ENCODE results near the gene SHISA9.

SHISA9 gene

GRCh38 chr16:12898551-12898950 is 2.8 kb upstream of the SHISA9 start:
- Histone ChIP-seq H3K27me3 (ENCODE audit: control insufficient read depth in 5 of 5, insufficient read depth in 4 of 5, low read length in 5 of 5) (peaks cover 28 to 42% (median 31%) of the 10 kb centered on the region in 5 donors), H3K4me3 (ENCODE audit: low read depth in 1 of 5, low read length in 5 of 5) (no peak overlapping the region), H3K36me3 (ENCODE audit: control insufficient read depth in 5 of 5, insufficient read depth in 5 of 5, low read length in 5 of 5) (no peaks in the 10 kb centered on the region), H3K4me1 (ENCODE audit: control insufficient read depth in 5 of 5, insufficient read depth in 5 of 5, low read length in 5 of 5) (peaks cover 0 to 10% (median 0%) of the 10 kb centered on the region in 5 donors), H3K27ac (ENCODE audit: low read depth, low read length) (no peak overlapping the region), H3K9me3 (ENCODE audit: control insufficient read depth in 5 of 5, low read length in 5 of 5) (no peaks in the 10 kb centered on the region), H3K9ac (ENCODE audit: low read length in 5 of 5) (no peak overlapping the region)

GRCh38 chr16:12899529-12900143 is 1.8 kb upstream of the SHISA9 start:
- Histone ChIP-seq H3K4me1 (ENCODE audit: control insufficient read depth in 5 of 5, insufficient read depth in 5 of 5, low read length in 5 of 5) (peaks cover 0 to 10% (median 0%) of the 10 kb centered on the region in 5 donors), H3K36me3 (ENCODE audit: control insufficient read depth in 5 of 5, insufficient read depth in 5 of 5, low read length in 5 of 5) (no peaks in the 10 kb centered on the region), H3K4me3 (ENCODE audit: low read depth in 1 of 5, low read length in 5 of 5) (no peak overlapping the region), H3K27me3 (ENCODE audit: control insufficient read depth in 5 of 5, insufficient read depth in 4 of 5, low read length in 5 of 5) (peaks cover 37 to 53% (median 41%) of the 10 kb centered on the region in 5 donors), H3K27ac (ENCODE audit: low read depth, low read length) (no peak overlapping the region), H3K9ac (ENCODE audit: low read length in 5 of 5) (no peak overlapping the region), H3K9me3 (ENCODE audit: control insufficient read depth in 5 of 5, low read length in 5 of 5) (no peaks in the 10 kb centered on the region)

DNA sequence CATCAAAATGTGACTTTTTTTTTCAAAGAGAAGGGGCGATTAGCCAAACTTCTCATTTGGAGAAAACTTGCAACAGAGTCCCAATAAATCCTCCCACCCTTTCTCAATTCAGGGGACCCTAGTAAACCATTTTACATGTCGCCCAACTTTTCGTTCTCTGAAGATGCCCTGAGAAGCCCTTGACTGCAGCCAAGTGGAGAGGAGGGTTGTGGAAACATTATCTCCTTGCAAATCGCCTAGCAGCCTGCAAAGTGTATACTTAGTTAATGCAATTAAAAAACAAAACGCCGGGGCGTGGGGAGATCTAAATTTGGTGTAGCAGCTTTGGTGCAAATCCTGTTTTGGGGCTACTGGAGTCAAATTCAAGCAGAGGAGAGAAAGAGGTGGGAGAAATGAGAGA is 1.2 kb upstream of the SHISA9 start:
- H3K4me1 ChIP-seq (ENCODE audit: control insufficient read depth in 5 of 5, insufficient read depth in 5 of 5, low read length in 5 of 5), result peaks cover 0 to 10% (median 0%) of the 10 kb centered on the region in 5 donors
- H3K27ac ChIP-seq (ENCODE audit: low read depth, low read length), result no peak overlapping the region
- H3K27me3 ChIP-seq (ENCODE audit: control insufficient read depth in 5 of 5, insufficient read depth in 4 of 5, low read length in 5 of 5), result peaks cover 41 to 56% (median 43%) of the 10 kb centered on the region in 5 donors
- H3K4me3 ChIP-seq (ENCODE audit: low read depth in 1 of 5, low read length in 5 of 5), result no peak overlapping the region
- H3K9me3 ChIP-seq (ENCODE audit: control insufficient read depth in 5 of 5, low read length in 5 of 5), result no peaks in the 10 kb centered on the region
- no peak overlapping the region for H3K9ac ChIP-seq (ENCODE audit: low read length in 5 of 5)
- no peaks in the 10 kb centered on the region for H3K36me3 ChIP-seq (ENCODE audit: control insufficient read depth in 5 of 5, insufficient read depth in 5 of 5, low read length in 5 of 5)

- H3K27ac ChIP-seq (ENCODE audit: low read depth, low read length), result no peak overlapping the region
- no peak overlapping the region for H3K9ac ChIP-seq (ENCODE audit: low read length in 5 of 5)
- H3K4me1 ChIP-seq (ENCODE audit: control insufficient read depth in 5 of 5, insufficient read depth in 5 of 5, low read length in 5 of 5), result peaks cover 0 to 10% (median 0%) of the 10 kb centered on the region in 5 donors
- H3K27me3 ChIP-seq (ENCODE audit: control insufficient read depth in 5 of 5, insufficient read depth in 4 of 5, low read length in 5 of 5), result peaks cover 42 to 60% (median 46%) of the 10 kb centered on the region in 5 donors
- H3K9me3 ChIP-seq (ENCODE audit: control insufficient read depth in 5 of 5, low read length in 5 of 5), result no peaks in the 10 kb centered on the region
- H3K4me3 ChIP-seq (ENCODE audit: low read depth in 1 of 5, low read length in 5 of 5), result no peak overlapping the region
- no peaks in the 10 kb centered on the region for H3K36me3 ChIP-seq (ENCODE audit: control insufficient read depth in 5 of 5, insufficient read depth in 5 of 5, low read length in 5 of 5)
These were observed 697 bp upstream of the SHISA9 start for GRCh38 chr16:12900599-12901203.

- Histone ChIP-seq H3K9ac (ENCODE audit: low read length in 5 of 5) (no peak overlapping the region), H3K9me3 (ENCODE audit: control insufficient read depth in 5 of 5, low read length in 5 of 5) (no peaks in the 10 kb centered on the region), H3K27ac (ENCODE audit: low read depth, low read length) (no peak overlapping the region), H3K4me1 (ENCODE audit: control insufficient read depth in 5 of 5, insufficient read depth in 5 of 5, low read length in 5 of 5) (peaks cover 0 to 10% (median 0%) of the 10 kb centered on the region in 5 donors), H3K4me3 (ENCODE audit: low read depth in 1 of 5, low read length in 5 of 5) (no peak overlapping the region), H3K27me3 (ENCODE audit: control insufficient read depth in 5 of 5, insufficient read depth in 4 of 5, low read length in 5 of 5) (peaks cover 45 to 65% (median 50%) of the 10 kb centered on the region in 5 donors), H3K36me3 (ENCODE audit: control insufficient read depth in 5 of 5, insufficient read depth in 5 of 5, low read length in 5 of 5) (no peaks in the 10 kb centered on the region)
These were observed 198 bp upstream of the SHISA9 start for GRCh38 chr16:12901204-12901596.

- Histone ChIP-seq H3K4me3 (ENCODE audit: low read depth in 1 of 5, low read length in 5 of 5) (no peak overlapping the region), H3K9me3 (ENCODE audit: control insufficient read depth in 5 of 5, low read length in 5 of 5) (no peaks in the 10 kb centered on the region), H3K4me1 (ENCODE audit: control insufficient read depth in 5 of 5, insufficient read depth in 5 of 5, low read length in 5 of 5) (peaks cover 0 to 10% (median 0%) of the 10 kb centered on the region in 5 donors), H3K27me3 (ENCODE audit: control insufficient read depth in 5 of 5, insufficient read depth in 4 of 5, low read length in 5 of 5) (peaks cover 47 to 73% (median 50%) of the 10 kb centered on the region in 5 donors), H3K27ac (ENCODE audit: low read depth, low read length) (no peak overlapping the region), H3K9ac (ENCODE audit: low read length in 5 of 5) (no peak overlapping the region), H3K36me3 (ENCODE audit: control insufficient read depth in 5 of 5, insufficient read depth in 5 of 5, low read length in 5 of 5) (no peaks in the 10 kb centered on the region)
These were observed 1.3 kb downstream of the SHISA9 start for GRCh38 chr16:12902511-12903372.

GRCh38 chr16:12903407-12904328 is 2.3 kb downstream of the SHISA9 start:
- H3K9ac ChIP-seq (ENCODE audit: low read length in 5 of 5), result no peak overlapping the region
- H3K4me3 ChIP-seq (ENCODE audit: low read depth in 1 of 5, low read length in 5 of 5), result no peak overlapping the region
- peaks cover 0 to 10% (median 0%) of the 10 kb centered on the region in 5 donors for H3K4me1 ChIP-seq (ENCODE audit: control insufficient read depth in 5 of 5, insufficient read depth in 5 of 5, low read length in 5 of 5)
- peaks cover 47 to 74% (median 50%) of the 10 kb centered on the region in 5 donors for H3K27me3 ChIP-seq (ENCODE audit: control insufficient read depth in 5 of 5, insufficient read depth in 4 of 5, low read length in 5 of 5)
- no peaks in the 10 kb centered on the region for H3K36me3 ChIP-seq (ENCODE audit: control insufficient read depth in 5 of 5, insufficient read depth in 5 of 5, low read length in 5 of 5)
- no peak overlapping the region for H3K27ac ChIP-seq (ENCODE audit: low read depth, low read length)
- no peaks in the 10 kb centered on the region for H3K9me3 ChIP-seq (ENCODE audit: control insufficient read depth in 5 of 5, low read length in 5 of 5)

GRCh38 chr16:12904329-12904671 is 2.9 kb downstream of the SHISA9 start:
- peaks cover 0 to 10% (median 0%) of the 10 kb centered on the region in 5 donors for H3K4me1 ChIP-seq (ENCODE audit: control insufficient read depth in 5 of 5, insufficient read depth in 5 of 5, low read length in 5 of 5)
- no peaks in the 10 kb centered on the region for H3K9me3 ChIP-seq (ENCODE audit: control insufficient read depth in 5 of 5, low read length in 5 of 5)
- no peak overlapping the region for H3K27ac ChIP-seq (ENCODE audit: low read depth, low read length)
- no peak overlapping the region for H3K9ac ChIP-seq (ENCODE audit: low read length in 5 of 5)
- no peak overlapping the region for H3K4me3 ChIP-seq (ENCODE audit: low read depth in 1 of 5, low read length in 5 of 5)
- H3K27me3 ChIP-seq (ENCODE audit: control insufficient read depth in 5 of 5, insufficient read depth in 4 of 5, low read length in 5 of 5), result peaks cover 46 to 71% (median 48%) of the 10 kb centered on the region in 5 donors
- no peaks in the 10 kb centered on the region for H3K36me3 ChIP-seq (ENCODE audit: control insufficient read depth in 5 of 5, insufficient read depth in 5 of 5, low read length in 5 of 5)

DNA sequence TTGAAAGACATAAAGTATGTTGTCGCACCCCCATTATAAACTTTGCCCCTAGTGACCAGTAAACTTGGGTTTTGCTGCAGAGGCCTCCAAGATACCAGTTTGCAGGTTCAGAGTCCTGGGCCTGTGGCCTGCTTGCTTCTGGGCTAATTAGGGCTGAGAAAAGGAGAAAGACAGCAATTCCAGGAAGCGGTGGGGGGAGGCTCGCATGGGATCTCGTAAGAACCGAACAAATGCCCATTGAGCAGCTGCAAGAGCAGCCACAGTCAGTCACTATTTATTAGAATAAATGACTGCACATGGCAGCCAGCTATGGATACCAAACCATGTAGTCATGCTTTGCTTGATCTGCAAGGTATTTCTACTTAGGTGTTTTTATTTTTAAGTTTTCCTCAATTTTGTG is 4.9 kb downstream of the SHISA9 start:
- peaks cover 0 to 7% (median 3%) of the 10 kb centered on the region in 5 donors for H3K9me3 ChIP-seq (ENCODE audit: control insufficient read depth in 5 of 5, low read length in 5 of 5)
- peaks cover 0 to 10% (median 0%) of the 10 kb centered on the region in 5 donors for H3K4me1 ChIP-seq (ENCODE audit: control insufficient read depth in 5 of 5, insufficient read depth in 5 of 5, low read length in 5 of 5)
- H3K27ac ChIP-seq (ENCODE audit: low read depth, low read length), result no peak overlapping the region
- H3K9ac ChIP-seq (ENCODE audit: low read length in 5 of 5), result no peak overlapping the region
- no peaks in the 10 kb centered on the region for H3K36me3 ChIP-seq (ENCODE audit: control insufficient read depth in 5 of 5, insufficient read depth in 5 of 5, low read length in 5 of 5)
- no peak overlapping the region for H3K4me3 ChIP-seq (ENCODE audit: low read depth in 1 of 5, low read length in 5 of 5)
- peaks cover 31 to 53% (median 35%) of the 10 kb centered on the region in 5 donors for H3K27me3 ChIP-seq (ENCODE audit: control insufficient read depth in 5 of 5, insufficient read depth in 4 of 5, low read length in 5 of 5)
